Measurements from ENCODE around the gene RDH12.
"Not testable (repeated sequence)": the region's sequence is repeated elsewhere in the genome, so short reads cannot be mapped to it uniquely, and the experiment has no call there.

The RDH12 gene

GRCh38 chr14:67704484-67705089 lies 2.9 kb downstream of the RDH12 start:
- DNase-seq (ENCODE audit: low read depth in 2 of 2, low spot score in 1 of 2), result no peak

GRCh38 chr14:67705211-67705610 lies 3.5 kb downstream of the RDH12 start:
- DNase-seq (ENCODE audit: low read depth in 2 of 2, low spot score in 1 of 2), result no peak

- DNase-seq (ENCODE audit: low read depth in 2 of 2, low spot score in 1 of 2), result not testable (repeated sequence)
These were observed 7.7 kb downstream of the RDH12 start for GRCh38 chr14:67709346-67709745.

GRCh38 chr14:67709796-67710195 lies 8.1 kb downstream of the RDH12 start:
- DNase-seq (ENCODE audit: low read depth in 2 of 2, low spot score in 1 of 2), result not testable (repeated sequence)

GRCh38 chr14:67710209-67710608 lies 8.5 kb downstream of the RDH12 start:
- DNase-seq (ENCODE audit: low read depth in 2 of 2, low spot score in 1 of 2), result no peak

GRCh38 chr14:67717048-67717447 lies 15.4 kb downstream of the RDH12 start:
- no peak for DNase-seq (ENCODE audit: low read depth in 2 of 2, low spot score in 1 of 2)

- no peak for DNase-seq (ENCODE audit: low read depth in 2 of 2, low spot score in 1 of 2)
These were observed 16.6 kb downstream of the RDH12 start for GRCh38 chr14:67718265-67718664.

GRCh38 chr14:67719385-67719784 lies 17.7 kb downstream of the RDH12 start:
- DNase-seq (ENCODE audit: low read depth in 2 of 2, low spot score in 1 of 2), result not testable (repeated sequence)

GRCh38 chr14:67719866-67720265 lies 18.2 kb downstream of the RDH12 start:
- DNase-seq (ENCODE audit: low read depth in 2 of 2, low spot score in 1 of 2), result no peak

- DNase-seq (ENCODE audit: low read depth in 2 of 2, low spot score in 1 of 2), result no peak
These were observed 20.2 kb downstream of the RDH12 start for GRCh38 chr14:67721875-67722274.

GRCh38 chr14:67722293-67722692 lies 20.6 kb downstream of the RDH12 start:
- DNase-seq (ENCODE audit: low read depth in 2 of 2, low spot score in 1 of 2), result no peak

GRCh38 chr14:67725171-67725570 lies 23.5 kb downstream of the RDH12 start:
- DNase-seq (ENCODE audit: low read depth in 2 of 2, low spot score in 1 of 2), result no peak

- DNase-seq (ENCODE audit: low read depth in 2 of 2, low spot score in 1 of 2), result no peak
These were observed 25.7 kb downstream of the RDH12 start for GRCh38 chr14:67727361-67727760.

GRCh38 chr14:67728258-67728657 lies 26.6 kb downstream of the RDH12 start:
- no peak for DNase-seq (ENCODE audit: low read depth in 2 of 2, low spot score in 1 of 2)

GRCh38 chr14:67729072-67729885 lies 27.6 kb downstream of the RDH12 start:
- no peak for DNase-seq (ENCODE audit: low read depth in 2 of 2, low spot score in 1 of 2)

- DNase-seq (ENCODE audit: low read depth in 2 of 2, low spot score in 1 of 2), result no peak
These were observed 31.9 kb downstream of the RDH12 start for GRCh38 chr14:67733616-67734015.

GRCh38 chr14:67734675-67735074 lies 33.0 kb downstream of the RDH12 start:
- DNase-seq (ENCODE audit: low read depth in 2 of 2, low spot score in 1 of 2), result no peak

- no peak for DNase-seq (ENCODE audit: low read depth in 2 of 2, low spot score in 1 of 2)
These were observed 33.9 kb downstream of the RDH12 start for GRCh38 chr14:67735336-67736147.

GRCh38 chr14:67736771-67737170 lies 35.1 kb downstream of the RDH12 start:
- DNase-seq (ENCODE audit: low read depth in 2 of 2, low spot score in 1 of 2), result no peak

GRCh38 chr14:67738740-67739504 lies 37.2 kb downstream of the RDH12 start:
- DNase-seq (ENCODE audit: low read depth in 2 of 2, low spot score in 1 of 2), result no peak

- DNase-seq (ENCODE audit: low read depth in 2 of 2, low spot score in 1 of 2), result no peak
These were observed 42.4 kb downstream of the RDH12 start for GRCh38 chr14:67744046-67744445.

Measured in stimulated activated CD8-positive, alpha-beta memory T cell treated with anti-CD3 and anti-CD28 coated beads, Interleukin-4, amount 100 ng/mL, for 4 hours (primary cell).